GM10266 (cell line): ENCODE results near the gene SLC24A3.

Experiments used
- DNase-seq: peaks from one replicate; pipeline ENCODE4 v3.0.0; 2012; ENCODE audit errors: extremely low spot score
- TF ChIP-seq, protein P1 (sequence below): IDR thresholded peaks from 2 replicates; pipeline ENCODE4 v1.5.1; 2012; ENCODE audit warnings: mild to moderate bottlenecking, low read depth; ENCODE audit not compliant: control insufficient read depth, insufficient read depth; ENCODE audit errors: missing control alignments

SLC24A3 gene

DNA sequence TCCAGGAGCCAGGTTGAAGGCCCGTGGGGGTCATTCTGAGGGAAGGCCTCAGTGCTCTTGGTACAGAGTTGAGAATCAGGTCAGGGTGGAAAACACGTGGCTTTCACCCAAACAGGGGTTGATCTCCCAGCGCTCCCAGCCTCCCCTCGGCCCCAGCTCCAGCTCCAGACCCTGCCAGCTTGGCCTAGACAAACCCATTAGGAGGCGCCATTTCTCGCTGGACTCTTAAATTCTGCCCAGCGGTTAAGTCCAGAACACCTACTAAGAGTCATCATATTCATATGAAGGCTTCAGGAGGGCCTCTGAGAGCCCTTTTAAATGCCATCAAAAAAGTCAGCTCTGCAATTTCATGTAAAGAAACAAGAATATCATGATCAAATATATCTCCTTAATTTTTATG, 387.6 kb downstream of the SLC24A3 start:
- TF ChIP-seq, protein P1, sequence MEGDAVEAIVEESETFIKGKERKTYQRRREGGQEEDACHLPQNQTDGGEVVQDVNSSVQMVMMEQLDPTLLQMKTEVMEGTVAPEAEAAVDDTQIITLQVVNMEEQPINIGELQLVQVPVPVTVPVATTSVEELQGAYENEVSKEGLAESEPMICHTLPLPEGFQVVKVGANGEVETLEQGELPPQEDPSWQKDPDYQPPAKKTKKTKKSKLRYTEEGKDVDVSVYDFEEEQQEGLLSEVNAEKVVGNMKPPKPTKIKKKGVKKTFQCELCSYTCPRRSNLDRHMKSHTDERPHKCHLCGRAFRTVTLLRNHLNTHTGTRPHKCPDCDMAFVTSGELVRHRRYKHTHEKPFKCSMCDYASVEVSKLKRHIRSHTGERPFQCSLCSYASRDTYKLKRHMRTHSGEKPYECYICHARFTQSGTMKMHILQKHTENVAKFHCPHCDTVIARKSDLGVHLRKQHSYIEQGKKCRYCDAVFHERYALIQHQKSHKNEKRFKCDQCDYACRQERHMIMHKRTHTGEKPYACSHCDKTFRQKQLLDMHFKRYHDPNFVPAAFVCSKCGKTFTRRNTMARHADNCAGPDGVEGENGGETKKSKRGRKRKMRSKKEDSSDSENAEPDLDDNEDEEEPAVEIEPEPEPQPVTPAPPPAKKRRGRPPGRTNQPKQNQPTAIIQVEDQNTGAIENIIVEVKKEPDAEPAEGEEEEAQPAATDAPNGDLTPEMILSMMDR: no peak
- DNase-seq: no peak

DNA sequence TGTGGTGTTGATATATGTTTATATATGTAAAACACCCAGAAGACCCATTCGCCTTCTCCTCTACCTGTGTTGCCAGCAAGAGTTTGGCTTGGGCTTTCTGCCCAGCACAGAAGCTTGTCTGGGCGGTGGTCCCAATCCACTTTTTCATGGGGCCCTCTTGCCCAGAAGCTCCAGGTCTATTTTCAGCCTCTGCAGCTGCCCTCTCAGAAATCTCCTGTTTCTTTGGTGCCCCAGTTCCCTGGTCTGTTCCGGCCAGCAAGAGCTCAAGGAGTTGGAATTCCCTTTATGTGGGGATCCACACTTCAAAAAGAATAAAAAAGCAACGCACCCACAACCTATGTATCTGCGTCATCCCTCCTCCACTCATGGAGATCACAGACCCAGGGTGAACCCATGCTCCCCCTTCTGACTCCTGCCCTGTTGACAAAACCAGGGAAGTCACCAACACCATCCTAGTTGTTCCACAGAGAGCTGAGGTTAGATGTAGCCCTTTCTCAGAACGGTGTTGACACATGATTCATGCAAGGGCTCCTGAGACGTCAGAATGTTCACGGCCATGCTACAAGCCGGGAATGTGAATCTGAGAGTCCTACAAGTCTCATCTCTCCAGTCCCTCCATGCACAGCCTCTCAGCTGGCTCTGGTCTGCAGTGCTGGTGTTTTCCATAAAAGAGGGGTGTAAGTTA, 388.8 kb downstream of the SLC24A3 start:
- TF ChIP-seq, protein P1: no peak
- no peak for DNase-seq

DNA sequence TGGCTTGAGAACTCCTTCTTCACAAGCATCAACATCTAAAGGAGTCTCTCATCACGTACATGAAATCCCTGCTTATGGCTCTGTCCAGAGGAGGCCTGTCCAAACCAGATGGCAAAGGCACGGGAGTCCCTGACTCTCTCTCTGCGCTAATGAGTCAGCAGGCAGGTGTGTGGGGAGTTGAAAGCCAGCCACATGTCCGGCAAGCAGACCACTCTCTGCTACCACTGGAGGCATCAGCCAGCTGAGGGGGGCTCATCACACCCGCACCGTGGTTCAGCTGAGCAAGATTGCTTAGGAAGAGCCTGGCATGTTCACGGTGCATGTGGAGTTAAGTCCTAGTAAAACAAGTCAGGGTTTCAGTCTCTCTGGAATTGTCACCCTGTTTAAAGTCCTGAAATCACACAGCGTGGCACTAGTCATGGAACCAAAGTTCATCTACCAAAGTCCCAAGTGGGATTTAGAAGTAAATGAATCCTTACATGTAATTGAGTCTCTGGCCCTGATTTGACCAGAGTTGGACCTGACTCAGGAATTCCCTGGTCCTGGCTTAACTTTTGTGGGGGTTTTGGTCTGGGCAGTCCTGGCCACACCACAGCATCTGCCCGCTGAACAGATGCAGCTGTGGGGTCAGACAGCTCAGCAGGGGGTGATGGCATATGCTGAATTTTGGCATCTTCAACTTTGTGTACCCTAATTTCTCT, 390.4 kb downstream of the SLC24A3 start:
- no peak for DNase-seq
- TF ChIP-seq, protein P1: no peak

DNA sequence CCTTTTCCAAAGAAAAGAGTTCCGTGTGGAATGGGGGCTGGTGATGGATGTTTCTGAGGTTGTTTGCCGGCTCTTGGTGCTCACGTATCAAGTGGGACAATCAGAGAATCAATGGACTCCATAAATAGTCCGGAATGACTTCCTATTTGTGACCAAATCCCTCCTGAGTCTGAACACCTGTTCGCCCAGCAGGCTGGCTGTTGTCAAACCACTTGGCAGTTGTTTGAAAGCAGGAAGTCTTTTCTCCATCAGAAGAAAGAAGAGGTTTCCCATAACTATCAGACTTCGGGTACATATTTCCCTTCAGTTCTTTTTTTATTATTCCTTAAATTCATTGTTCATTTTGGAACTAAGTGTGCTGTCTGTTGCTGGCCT, 390.9 kb downstream of the SLC24A3 start:
- TF ChIP-seq, protein P1: no peak
- DNase-seq: no peak

DNA sequence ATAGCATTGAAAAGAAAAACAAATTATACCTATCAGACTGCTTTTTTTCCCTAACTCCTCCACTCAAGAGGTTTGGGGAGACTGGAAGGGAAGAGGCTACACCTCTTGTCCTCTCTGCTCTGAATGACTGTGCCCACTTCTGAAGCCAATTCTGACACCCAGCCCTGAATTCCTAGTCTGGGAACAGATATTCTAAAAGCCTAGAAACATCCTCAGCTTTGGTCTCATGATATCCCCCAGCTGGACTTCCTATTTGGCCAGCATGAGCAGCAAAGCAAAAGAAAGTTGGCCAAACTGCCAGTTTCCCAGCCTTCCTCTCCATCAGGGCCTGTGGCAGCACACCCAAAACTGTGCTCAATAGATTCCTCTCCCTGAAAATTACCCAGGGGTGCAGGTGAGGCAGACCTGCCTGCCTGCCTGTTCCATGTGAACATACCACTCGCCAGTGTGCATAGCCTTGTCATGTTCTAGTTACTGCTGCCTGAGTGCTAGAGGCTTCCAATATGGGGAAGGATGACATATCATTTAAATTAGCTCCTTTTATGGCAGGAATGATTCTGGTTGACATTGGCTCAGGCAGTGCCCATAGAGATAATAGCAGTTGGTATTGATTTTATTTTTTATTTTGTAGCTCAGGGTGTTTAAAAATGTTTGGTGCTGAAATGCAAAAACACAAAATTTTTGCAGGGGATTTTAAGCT, 393.5 kb downstream of the SLC24A3 start:
- no peak for DNase-seq
- TF ChIP-seq, protein P1: no peak

DNA sequence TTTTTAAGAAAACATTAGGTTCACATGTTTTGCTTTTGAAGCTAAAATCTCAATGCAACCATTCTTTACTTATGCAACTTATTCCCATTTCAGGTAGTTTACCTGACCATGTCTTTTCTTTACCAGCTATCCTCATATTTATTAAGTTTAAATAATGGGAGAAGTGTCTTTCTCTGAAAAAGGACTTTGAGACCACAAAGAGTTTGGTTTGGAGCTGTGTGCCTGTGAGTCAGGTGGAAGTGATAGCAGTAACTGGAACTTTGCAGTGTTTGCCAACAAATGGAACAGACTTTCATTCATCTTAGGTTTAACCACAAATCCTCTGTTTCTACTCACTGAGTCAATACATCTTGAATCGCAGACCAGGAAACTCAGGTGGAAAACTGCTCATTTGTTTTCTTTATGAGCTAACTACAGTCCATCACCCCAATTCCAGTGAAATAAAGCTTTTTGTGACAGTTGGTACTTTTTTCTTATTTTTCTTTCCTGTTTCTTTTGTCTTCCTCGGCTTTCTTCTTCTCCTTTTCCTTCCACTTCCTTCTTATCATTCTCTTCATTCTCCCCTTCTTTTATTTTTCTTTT, 397.3 kb downstream of the SLC24A3 start:
- DNase-seq: no peak
- TF ChIP-seq, protein P1: no peak
